GM18517 (cell line): Measurements from ENCODE around the gene MALSU1.
"Not testable (repeated sequence)": the region's sequence is repeated elsewhere in the genome, so short reads cannot be mapped to it uniquely, and the experiment has no call there.

Source experiments
- ATAC-seq: cut with Tn5 transposase; IDR thresholded peaks from one replicate; pipeline ENCODE4 v1.9.1; 2021; ENCODE audit warnings: mild to moderate bottlenecking, moderate library complexity; ENCODE audit not compliant: unreplicated experiment

MALSU1 gene

DNA sequence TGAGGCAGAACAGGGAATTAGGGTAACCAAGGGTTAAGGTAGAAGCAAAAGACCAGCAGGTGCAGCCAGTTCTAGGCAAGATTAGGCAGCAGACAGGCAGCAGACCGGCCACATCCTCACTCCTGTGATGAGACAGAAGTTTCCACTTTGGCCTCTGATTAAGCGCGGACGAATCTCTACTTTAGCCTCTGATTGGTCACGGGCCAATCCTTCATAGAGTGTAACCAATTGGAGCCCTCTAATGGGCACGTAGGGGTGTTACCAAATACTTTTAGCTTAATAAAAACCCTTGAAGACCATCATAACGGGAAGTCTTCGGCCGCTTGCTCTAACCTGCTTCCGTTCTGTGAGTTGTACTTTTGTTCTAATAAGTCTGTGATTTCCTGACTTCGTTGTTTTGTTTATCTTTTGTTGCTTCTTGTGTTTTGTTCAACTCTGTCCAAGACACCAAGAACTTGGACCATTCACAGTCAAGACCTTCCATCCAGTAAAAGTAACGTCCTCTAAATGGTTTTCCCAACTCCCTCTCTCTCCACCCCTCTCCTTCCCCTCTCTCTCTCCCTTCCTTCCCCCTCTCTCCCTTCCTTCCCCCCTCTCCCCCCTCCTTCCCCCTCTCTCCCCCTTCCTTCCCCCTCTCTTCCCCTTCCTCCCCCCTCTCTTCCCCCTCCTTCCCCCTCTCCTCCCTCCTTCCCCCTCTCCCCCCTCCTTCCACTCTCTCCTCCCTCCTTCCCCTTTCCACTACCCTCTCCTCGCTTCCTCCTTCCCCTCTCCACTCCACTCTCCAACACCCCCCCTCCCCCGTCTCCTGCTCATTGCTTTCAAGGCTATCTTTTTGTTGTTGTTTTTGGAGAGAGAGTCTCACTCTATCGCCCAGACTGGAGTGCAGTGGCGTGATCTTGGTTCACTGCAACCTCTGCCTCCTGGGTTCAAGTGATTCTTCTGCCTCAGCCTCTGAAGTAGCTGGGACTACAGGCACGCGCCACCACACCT, 13.2 kb upstream of the MALSU1 start:
- no peak for ATAC-seq

DNA sequence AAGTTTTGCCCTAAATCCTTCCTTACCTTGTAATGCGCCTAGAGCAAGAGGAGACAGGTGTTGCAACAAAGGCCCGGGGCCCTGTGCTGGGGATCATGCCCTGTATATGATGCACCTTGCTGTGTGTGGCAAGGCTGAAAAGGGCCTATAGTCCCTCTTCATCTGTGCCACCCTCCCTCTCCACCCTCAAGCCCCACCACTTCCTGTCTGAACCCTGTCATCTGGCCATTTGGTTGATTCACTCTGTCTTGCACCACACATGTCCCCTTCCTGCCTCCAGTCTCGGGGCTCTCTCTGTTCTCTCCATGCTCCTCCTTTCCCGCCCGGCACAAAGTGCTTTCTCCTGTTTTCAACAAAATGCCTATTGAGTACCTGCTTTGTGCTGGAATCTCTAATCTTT, 11.5 kb upstream of the MALSU1 start:
- ATAC-seq, result no peak

DNA sequence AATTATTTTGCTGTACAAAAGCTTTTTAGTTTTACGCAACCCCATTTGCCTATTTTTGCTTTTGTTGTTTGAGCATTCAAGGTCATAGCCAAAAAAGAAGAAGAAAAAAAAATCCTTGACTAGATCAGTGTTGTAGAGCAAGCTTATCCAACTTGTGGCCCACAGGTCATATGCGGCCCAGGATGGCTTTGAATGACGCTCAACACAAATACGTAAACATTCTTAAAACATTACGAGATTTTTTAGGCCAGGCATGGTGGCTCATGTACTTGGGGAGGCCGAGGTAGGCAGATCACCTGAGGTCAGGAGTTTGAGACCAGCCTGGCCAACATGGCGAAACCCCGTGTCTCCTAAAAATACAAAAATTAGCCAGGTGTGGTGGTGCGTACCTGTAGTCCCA, 8.1 kb upstream of the MALSU1 start:
- no peak for ATAC-seq

DNA sequence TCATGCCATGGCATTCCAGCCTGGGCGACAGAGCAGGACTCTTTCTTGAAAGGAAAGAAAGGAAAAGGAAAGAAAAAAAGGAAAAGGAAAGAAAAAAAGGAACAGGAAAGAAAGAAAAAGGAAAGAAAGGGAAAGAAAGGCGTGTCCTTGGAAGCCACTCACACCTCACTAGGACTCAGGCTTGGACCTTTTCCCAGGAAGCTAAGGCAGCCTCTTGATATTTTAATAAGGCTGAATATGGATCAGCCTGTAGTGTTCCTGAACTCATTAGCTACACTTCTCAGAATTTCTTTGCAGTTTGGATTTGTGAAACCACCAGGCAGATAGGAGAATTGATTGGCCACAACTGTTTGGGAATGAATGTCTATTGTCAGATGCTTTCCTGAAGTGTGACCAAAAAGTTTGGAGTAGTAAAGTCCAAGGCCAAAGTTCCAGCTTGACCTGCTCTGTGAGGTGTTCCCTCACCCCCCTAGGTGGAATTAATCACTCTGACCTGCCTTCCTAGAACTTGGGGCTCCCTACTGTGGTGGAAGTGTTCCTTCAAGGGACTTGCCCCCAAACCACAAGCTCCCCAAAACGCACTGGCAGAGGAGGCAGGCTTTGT, 7.1 kb upstream of the MALSU1 start:
- ATAC-seq, result no peak

DNA sequence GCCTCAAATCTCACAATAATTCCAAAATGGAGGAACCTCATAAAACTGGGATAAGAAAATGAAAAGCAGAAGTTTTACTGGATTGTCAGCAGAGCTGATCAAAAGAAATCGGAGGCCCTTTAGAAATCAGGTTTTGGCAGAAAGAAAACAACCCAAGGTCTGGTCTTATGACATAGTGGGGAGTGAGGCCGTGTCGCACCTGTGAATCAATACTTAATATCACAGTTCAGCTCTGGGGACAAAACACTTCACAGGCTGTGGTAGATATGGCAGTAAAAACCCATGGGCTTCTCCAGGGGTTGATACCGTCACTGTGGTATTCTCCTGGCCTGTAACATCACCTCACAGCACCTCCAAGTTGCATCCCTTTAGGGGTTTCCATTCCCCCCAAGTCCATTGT, 6.5 kb upstream of the MALSU1 start:
- no peak for ATAC-seq

DNA sequence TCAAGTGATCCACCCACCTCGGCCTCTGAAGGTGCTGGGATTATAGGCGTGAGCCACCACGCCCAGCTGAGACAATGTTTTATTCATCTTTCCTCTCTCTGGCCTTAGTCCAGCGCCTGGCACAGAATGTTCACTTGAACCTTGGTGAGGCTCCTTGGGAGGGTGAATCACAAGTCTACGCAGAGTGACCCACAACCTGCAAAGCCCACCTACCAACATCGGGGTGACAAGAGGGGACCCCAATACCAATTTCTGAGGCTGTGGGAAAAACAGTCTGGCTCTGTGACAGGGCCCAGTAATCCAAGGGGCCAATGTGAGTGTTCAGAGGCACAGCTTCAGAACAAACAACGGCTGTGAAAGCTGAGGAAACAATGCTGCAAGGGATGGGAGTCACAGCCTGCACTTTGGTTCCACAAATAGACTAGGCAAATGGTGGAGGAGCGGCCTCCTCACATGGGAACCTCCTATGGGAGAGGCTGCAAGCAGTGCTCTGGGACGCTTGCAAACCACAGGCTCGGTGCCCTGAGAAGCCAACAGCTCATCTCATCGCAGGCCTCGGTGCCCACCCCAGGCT, 5.6 kb upstream of the MALSU1 start:
- no peak for ATAC-seq

DNA sequence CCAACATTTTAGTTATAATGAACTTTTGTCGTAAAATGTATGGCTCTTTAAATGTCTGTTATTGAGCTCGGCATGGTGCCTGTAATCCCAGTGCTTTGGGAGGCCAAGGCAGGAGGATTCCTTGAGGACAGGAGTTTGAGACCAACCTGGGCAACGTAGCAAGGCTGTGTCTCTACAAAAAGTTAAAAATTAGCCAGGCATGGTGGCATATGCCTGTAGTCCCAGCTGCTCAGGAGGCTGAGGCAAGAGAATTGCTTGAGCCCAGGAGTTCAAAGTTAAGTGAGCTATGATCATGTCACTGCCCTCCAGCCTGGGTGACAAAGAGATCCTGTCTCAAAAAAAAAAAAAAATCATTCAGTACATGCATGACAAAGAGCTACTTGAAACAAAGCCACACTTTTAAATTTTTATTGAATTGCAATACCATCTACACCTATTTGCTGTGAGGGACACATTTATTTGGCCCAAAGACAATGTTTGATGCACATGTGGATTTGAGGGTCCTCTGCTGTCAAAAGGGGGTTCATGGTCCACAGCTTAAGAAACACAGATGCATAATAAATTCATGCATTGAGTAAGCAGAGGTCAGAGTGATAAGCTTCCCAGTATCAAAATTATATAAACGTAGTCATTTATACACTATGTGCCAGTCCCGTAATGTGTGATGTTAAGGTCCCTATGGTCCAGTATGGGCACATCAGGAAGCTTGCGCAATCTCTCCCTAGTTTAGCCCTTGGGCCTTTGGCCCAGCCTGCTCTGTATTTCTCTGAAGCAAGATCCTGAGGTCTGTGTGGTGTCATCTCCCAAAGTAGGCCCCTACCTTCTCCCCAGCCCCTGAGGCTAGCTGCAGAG, 4.4 kb upstream of the MALSU1 start:
- ATAC-seq, result no peak

DNA sequence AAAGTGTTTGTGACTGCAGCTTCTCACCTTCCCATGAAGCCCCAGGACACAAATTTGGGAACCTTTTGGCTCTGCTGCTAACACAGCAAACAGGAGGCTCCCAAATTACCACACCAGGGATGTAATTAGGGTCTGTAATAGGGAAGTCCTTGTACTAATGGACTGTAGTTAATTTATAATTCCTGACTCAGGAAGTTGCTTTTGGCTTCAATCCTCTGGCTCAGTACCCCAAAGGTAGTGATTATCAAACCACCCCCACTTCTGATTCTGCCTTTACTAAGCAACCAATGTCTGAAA, 3.8 kb upstream of the MALSU1 start:
- no peak for ATAC-seq

DNA sequence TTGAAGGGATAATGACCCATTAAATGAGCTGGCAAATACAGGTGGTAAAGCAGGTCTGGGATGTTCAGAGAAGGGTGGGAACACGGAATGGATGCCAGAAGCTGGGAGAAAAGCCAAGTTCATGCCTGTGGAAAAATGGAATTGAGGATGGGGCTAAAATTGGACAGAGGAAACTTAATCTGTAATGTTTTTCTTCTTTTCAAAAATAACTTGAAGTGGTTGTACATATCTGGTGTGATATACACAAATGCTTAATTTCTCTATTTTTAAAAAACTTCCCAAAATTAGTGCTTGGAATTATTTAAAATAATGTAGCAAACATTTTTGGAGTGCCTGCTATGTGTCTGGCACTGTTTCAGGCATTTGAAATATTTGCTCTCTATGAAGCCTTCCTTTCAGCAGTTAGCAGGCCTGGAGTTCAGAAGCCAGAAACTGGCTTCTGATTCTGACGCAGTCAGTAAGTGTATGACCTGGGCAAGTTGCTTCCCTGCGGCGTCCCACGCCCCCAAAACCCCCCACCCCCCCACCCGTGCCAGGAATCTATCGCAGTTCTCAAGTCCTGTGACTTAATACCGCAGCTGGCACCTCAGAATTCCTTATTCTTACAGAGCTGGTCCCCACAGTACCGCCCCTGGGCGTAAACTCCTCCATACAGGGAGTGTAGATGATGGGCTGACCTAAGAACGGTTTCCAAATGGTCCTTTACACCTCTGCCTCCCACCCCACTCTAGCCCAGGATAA, 828 bp upstream of the MALSU1 start:
- no peak for ATAC-seq

DNA sequence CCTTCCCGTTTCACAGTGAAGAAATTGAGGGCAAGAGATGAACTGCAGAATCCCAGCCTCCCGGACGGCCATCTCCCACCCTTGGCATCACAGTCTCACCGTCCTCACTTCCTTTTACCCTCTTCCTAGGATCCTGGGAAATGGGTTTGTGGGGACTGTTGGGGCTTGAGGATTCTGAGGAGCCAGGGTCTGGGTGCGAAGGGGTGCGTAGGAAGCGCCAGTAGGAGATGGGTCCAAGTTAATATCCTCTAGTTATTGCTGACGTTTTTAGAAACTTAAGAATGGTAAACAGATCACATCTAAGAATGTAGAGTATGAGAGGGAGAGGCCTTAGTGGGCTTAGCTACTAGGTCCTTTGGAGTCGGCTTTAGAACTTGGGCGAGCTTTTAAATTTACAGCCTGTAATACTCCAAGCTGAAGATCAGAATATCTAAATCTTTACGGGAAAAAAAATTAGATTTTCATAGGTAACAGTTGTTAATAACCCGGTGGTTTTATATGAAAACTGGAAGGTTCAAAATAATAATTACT, 696 bp downstream of the MALSU1 start:
- peak; percentile 2 for ATAC-seq

DNA sequence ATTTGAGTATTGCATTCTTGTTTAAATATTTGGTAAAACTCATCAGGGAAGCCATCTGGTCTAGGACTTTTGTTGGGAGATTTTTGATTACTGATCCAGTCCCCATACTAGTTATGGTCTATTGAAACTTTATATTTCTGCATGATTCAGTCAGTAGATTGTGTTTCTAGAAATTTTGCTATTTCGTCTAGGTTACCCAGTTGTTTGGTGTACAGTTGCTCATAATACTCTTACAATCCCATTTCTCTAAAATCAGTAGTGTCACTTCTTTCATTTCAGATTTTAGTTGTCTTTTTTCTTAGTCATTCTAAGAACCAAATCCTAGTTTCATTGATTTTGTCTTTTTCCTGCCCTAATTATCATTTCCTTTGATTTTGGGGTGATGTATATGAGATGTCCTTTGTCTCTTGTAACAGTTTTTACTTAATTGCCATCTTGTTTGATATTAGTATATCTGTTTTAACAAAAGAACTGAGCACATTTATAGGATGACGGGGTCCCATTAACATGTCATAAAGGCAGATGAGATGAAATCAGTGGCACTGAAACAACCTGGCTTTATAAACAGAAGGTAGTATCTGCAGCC, 7.9 kb downstream of the MALSU1 start:
- ATAC-seq, result no peak

DNA sequence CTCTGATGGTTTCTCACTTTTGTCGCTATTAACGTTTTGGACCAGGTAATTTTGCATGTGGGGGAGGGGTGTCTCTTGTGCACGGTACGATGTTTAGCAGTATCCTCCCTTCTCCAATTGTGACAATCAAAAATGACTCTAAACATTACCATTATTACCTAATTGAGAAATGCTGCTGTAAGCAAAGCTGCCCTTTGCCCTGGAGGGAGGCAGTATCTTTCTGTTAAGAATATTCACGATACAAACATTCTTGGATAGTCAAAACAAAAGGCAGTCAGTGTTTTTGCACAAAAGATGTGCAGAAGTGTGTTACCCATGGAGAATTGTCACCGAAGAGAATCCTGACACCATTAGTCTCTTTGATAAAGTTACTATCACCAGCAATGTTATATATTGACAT, 9.6 kb downstream of the MALSU1 start:
- ATAC-seq, result no peak

DNA sequence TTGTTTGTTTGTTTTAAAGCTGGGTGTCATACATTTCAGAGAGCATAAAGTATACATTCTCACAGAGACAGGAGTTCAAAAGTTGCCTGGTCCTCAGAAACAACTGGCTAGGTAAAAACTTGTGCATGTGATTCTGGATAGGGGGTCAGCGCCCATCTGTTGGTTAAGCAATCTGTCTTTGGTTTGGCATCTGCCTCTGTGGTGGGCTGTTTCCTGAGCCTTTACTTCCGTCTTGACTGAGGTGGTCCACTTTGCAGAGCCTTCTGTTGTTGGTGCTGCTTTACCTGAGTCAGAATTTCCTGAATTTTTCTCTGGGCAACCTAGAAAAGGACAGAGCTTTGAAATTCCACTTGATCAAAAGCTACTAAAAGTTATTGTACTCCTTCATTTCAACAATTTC, 13.0 kb downstream of the MALSU1 start:
- ATAC-seq, result not testable (repeated sequence)

DNA sequence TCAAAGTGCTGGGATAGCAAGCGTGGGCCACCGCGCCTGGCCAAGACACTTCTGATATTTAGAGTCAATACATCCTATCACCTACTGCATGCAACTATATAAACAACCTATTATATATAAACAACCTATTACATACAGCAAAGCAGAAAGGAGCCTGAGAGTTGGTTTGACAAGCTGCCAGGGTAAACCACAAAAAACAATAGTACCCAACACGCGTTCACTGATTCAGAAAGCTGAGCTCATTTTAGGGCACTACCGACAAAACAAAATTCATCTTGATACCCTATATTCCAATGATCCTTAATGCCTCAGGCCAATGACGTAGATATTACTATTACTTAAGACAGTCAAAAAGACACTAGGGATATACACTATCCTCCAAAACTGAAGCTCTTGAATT, 16.2 kb downstream of the MALSU1 start:
- no peak for ATAC-seq

DNA sequence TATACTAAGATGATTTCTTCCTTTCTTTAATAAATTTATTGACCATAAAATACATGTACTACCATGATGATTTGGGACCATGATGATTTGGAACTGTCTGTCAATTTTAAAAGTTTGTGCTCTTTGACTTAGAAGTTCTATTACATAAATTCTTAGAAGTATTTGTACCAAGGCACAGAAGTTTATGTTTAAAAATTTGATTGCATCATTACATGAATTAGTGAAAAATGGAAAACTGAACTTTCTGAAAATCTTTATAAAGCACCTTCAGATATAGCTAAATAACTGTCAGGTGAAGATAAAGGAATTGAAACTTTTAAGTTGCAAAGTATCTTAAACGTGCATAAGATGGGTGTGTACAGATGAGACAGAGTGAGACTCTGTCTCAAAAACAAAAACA, 32.0 kb downstream of the MALSU1 start:
- ATAC-seq, result no peak

DNA sequence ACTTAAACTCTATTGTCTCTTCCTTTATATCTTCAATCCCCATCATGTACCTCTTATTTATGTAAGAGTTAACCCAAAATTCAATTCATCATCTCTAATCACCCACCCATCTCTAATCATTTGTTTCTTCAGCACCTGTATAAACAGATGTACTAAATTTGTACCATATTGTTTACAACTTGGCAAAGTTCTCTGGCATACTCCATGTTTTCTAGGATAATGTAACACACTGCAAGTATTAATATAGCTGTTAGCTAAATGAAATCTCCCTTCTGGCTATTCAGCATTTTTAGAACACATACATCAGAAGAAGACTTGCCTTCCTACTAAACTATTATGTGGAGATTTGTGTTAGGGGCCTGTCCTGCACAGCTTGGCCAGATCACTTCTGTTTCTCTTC, 33.1 kb downstream of the MALSU1 start:
- ATAC-seq, result no peak

DNA sequence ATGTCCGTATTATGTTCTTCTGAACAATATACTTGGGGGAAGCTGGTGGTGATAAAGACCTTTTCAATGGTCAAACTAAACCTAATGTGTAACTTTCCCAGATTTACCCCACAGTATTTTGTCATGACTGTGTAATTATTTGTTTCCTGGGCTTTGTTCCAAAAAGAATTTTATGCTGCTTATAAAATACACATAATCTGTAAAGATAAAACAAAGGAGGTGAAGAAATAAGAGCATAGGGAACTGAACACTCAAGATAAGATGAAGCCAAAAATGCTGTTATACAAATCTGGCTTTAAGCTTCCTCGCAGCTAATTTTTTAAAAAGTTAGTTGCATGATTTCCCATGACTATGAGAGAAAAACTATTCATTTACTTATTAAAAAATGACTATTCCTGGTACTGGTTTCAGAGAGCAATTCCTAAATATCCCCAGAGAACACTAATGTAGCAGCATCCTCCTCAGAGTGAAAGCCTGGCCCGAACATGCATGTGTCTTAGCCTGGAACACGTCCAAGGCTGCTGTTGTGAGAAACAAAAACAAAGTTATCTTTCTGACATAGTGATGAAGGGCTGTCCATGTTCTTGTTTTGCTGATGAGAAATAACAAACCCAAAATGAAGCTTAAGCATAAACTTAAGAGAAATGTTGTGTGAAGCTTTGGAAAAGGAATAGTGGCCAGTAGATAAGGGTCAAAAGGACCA, 33.9 kb downstream of the MALSU1 start:
- no peak for ATAC-seq

DNA sequence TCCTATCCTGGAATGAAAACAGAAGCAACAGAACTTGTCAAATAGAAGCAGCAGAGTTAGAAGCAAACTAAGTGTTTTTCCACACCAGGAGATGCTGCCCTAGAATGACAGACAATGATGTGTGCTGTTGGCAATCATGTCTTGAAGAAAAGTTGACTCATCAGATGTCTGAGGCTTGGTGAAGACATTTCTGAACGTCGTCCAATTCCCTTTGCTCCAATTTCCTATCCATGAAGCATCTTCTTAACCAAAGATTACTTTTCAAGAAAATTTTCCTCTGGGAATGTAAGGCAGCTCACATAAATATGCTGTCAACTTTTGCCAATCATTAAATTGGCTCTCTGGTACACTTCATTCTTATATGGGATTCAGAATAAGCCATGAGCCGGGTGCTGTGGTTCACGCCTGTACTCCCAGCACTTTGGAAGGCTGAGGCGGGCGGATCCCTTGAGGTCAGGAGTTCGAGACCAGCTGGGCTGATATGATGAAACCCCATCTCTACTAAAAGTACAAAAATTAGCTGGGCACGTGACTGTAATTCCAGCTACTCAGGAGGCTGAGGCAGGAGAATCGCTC, 34.6 kb downstream of the MALSU1 start:
- no peak for ATAC-seq

DNA sequence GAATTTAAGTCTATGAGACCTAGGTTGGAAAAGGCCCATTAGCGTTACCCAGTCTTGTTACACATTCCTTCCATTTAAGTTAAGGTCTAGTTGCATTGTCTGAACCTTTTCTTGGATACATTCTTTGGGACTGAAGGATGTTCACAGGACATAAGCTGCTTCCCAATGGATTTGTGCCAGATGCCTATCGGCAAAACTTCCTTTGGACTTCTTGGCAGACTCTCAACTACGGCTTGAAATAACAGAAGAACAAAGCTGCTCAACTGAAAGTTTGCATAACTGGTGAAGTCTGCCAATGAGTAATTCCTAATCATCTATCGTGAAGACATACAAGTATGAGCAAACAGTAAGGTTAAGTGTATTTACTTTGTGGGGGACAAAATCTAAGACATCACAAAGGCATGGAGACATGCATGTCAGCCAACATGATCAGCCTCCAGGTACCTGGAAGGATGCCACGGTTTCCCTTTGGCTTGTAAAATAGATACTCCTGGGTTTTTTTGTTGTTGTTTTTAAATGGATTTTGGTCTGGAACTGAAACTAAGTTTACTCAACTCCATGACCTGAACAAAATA, 35.4 kb downstream of the MALSU1 start:
- ATAC-seq, result no peak
